ENCODE results near the gene NFE2L1.

DNA sequence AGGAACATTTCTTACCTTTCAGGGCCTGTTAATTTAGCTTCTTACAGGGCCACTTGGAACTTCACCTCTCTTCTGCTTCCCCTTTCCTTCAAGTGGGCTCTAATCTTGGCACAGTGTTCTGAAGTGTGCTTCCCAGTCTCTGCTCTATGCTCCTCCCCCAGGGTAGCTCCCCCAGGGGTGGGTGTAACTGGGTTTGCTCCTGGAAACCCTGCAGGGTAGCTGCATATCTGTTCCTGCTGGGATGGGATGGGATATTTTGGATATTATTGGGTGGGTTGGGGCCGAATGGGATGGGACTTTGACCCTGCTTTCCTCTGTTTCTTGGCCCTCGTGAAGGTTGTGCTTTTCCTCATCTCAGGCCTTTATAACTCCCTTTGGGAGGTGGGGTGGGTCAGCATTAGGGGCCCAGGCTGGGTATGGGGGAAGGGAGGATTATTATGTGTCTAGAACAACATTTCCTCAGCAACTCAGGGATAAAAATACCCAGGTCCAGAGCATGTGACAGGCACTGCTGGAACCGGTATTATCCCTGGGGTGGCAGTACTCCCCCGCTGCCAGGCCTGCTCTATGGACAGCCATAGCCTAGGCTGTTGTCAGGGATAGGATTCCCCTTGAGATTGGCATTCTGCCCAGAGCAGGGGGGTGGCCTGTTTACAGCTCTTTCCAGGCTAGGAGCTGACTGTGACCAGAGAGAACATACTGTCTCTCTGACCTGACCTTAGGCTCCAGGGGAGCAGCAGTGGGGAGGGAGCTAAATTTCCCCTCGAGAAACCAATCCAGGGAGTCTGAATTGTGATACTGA, 5.0 kb downstream of the NFE2L1 start:
- TF ChIP-seq, protein P1, sequence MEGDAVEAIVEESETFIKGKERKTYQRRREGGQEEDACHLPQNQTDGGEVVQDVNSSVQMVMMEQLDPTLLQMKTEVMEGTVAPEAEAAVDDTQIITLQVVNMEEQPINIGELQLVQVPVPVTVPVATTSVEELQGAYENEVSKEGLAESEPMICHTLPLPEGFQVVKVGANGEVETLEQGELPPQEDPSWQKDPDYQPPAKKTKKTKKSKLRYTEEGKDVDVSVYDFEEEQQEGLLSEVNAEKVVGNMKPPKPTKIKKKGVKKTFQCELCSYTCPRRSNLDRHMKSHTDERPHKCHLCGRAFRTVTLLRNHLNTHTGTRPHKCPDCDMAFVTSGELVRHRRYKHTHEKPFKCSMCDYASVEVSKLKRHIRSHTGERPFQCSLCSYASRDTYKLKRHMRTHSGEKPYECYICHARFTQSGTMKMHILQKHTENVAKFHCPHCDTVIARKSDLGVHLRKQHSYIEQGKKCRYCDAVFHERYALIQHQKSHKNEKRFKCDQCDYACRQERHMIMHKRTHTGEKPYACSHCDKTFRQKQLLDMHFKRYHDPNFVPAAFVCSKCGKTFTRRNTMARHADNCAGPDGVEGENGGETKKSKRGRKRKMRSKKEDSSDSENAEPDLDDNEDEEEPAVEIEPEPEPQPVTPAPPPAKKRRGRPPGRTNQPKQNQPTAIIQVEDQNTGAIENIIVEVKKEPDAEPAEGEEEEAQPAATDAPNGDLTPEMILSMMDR (conservative IDR thresholded peaks at IDR 0.05; ENCODE audit: low read length), result no peak
- TF ChIP-seq EZH2phosphoT487 (IDR thresholded peaks at IDR 0.05; ENCODE audit: borderline replicate concordance), result no peak
